ENCODE results near the gene FGF22.
A peak's percentile ranks its signal among the peaks of the same experiment; 100 is the strongest.

The FGF22 gene

GRCh38 chr19:639253-640160, at the start of gene FGF22:
Gene FGF22, plus strand, starts transcription at chr19:639879. Its CDS starts 47 bp downstream, at chr19:639926.
- in situ Hi-C loops (cut with MboI; ENCODE audit: low pct_unique_long_range_greater_than_20kb, low sequenced_read_pairs, unreplicated experiment): no loop called here
- DNase-seq (ENCODE audit: low spot score): peak; percentile 99
- TF ChIP-seq, protein P1, sequence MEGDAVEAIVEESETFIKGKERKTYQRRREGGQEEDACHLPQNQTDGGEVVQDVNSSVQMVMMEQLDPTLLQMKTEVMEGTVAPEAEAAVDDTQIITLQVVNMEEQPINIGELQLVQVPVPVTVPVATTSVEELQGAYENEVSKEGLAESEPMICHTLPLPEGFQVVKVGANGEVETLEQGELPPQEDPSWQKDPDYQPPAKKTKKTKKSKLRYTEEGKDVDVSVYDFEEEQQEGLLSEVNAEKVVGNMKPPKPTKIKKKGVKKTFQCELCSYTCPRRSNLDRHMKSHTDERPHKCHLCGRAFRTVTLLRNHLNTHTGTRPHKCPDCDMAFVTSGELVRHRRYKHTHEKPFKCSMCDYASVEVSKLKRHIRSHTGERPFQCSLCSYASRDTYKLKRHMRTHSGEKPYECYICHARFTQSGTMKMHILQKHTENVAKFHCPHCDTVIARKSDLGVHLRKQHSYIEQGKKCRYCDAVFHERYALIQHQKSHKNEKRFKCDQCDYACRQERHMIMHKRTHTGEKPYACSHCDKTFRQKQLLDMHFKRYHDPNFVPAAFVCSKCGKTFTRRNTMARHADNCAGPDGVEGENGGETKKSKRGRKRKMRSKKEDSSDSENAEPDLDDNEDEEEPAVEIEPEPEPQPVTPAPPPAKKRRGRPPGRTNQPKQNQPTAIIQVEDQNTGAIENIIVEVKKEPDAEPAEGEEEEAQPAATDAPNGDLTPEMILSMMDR (IDR thresholded peaks at IDR 0.05; ENCODE audit: extremely low read depth, insufficient read depth, missing control alignments): no peak

GRCh38 chr19:590396-590745, 49.3 kb upstream of the FGF22 start:
- in situ Hi-C loops (cut with MboI; ENCODE audit: low pct_unique_long_range_greater_than_20kb, low sequenced_read_pairs, unreplicated experiment): loop anchor here (25.0 kb wide), 1 partner anchor 147 kb away; no protein-coding TSS in a partner anchor
- no peak for DNase-seq (ENCODE audit: low spot score)
- TF ChIP-seq, protein P1 (IDR thresholded peaks at IDR 0.05; ENCODE audit: extremely low read depth, insufficient read depth, missing control alignments): no peak

DNA sequence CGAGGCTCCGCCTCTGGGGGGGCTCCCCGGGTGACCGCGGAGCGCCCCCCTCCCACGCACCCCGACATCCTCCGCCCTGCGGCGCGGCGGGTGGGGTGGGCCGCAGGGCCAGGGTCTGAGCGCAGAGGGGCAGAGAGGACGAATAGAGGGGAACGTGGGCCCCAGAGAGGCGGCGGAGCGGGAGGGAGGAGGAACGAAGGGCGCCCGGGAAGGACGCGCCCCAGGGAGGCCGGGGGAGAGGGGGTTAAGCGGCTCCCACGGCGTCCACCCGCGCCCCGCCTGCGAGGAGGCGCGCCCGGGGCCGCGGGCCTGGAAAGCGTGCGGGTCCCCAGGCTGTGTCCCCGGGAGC, 49.0 kb upstream of the FGF22 start:
- no peak for DNase-seq (ENCODE audit: low spot score)
- in situ Hi-C loops (cut with MboI; ENCODE audit: low pct_unique_long_range_greater_than_20kb, low sequenced_read_pairs, unreplicated experiment): loop anchor here (25.0 kb wide), 1 partner anchor 147 kb away; no protein-coding TSS in a partner anchor
- TF ChIP-seq, protein P1 (IDR thresholded peaks at IDR 0.05; ENCODE audit: extremely low read depth, insufficient read depth, missing control alignments): no peak

DNA sequence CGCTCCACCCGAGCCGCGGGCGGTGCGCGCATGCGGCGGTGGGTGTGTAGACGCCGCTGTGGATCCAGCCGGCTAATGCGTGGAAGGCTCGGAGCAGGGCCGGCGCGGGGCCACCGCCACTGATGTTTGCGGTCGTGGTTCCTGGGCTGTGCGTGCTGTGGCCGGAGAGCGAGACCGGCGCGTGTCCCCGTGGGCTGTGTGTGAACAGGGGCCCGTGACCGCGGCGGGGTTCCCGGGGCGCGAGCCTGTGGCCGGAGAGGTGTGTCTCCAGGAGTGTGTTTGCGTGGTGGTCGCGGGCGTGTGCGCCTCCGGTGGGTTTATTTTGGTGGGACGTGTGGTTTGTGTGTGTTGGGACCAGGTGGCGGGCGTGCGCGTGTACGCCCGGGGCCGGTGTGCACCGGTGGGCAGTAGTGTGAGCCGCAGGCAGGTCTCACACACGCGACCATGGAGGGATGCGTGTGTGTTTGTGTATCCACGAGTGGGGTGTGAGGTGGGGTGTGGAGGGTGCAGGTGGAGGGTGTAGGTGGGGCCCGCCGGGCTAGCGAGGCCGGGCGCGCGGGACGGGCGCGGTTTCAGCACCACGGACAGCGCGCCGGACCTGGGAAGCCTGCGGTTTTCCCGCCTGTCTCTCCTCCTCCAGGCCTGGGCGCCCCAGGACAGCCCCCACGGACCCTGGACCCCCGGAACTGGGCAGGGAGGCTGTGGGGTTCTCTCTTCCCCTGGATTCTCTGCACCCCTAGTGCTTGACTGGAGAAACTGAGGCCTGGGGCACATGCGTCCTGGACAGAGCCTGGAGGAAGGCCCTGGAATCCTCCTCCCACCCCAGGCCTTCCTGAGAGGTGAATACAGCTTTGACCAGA, 48.4 kb upstream of the FGF22 start:
- in situ Hi-C loops (cut with MboI; ENCODE audit: low pct_unique_long_range_greater_than_20kb, low sequenced_read_pairs, unreplicated experiment): loop anchor here (25.0 kb wide), 1 partner anchor 146 kb away; no protein-coding TSS in a partner anchor
- no peak for DNase-seq (ENCODE audit: low spot score)
- TF ChIP-seq, protein P1 (IDR thresholded peaks at IDR 0.05; ENCODE audit: extremely low read depth, insufficient read depth, missing control alignments): no peak

DNA sequence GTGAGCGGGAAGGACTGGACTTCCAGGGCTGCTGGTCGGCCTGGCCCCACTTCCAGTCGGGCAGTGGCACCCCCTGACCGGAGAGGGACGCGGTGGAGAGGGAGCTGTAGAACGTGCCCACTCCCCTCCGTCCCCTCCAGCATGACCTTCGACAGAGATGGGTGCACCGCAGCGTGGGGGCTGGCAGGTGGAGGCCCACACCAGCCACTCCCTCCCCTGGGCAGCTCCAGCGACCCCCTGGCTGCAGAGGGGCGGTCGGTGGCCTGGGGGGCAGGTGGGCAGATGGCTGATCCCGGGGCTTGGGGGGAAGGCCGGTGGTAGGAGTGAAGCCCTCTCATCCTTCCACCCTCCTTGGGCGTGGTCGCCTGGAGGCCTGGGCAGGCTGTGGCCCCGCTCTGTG, 47.6 kb upstream of the FGF22 start:
- no peak for DNase-seq (ENCODE audit: low spot score)
- TF ChIP-seq, protein P1 (IDR thresholded peaks at IDR 0.05; ENCODE audit: extremely low read depth, insufficient read depth, missing control alignments): no peak
- in situ Hi-C loops (cut with MboI; ENCODE audit: low pct_unique_long_range_greater_than_20kb, low sequenced_read_pairs, unreplicated experiment): loop anchor here (25.0 kb wide), 1 partner anchor 145 kb away; no protein-coding TSS in a partner anchor

GRCh38 chr19:593055-593454, 46.6 kb upstream of the FGF22 start:
- TF ChIP-seq, protein P1 (IDR thresholded peaks at IDR 0.05; ENCODE audit: extremely low read depth, insufficient read depth, missing control alignments): no peak
- DNase-seq (ENCODE audit: low spot score): no peak
- in situ Hi-C loops (cut with MboI; ENCODE audit: low pct_unique_long_range_greater_than_20kb, low sequenced_read_pairs, unreplicated experiment): loop anchor here (25.0 kb wide), 1 partner anchor 144 kb away; no protein-coding TSS in a partner anchor

Measured in GM13977 (cell line).